Renal pelvis (tissue), 4 donors: ENCODE data around the gene PP2D1. TPM values are rescaled to one million over a fixed set of nuclear protein-coding genes. Genes with fewer than 3 reads are reported as not detected.
"Not testable (repeated sequence)": the region's sequence is repeated elsewhere in the genome, so short reads cannot be mapped to it uniquely, and the experiment has no call there.

Experiments
- DNase-seq: peaks from one replicate; pipeline ENCODE4 v3.0.0-alpha.2; 2013
- polyA plus RNA-seq, 3 donors: library from polyadenylated mRNA; unstranded; fragments of 120-200 nt; gene quantifications; one replicate each; pipeline ENCODE4 v1.2.1, GENCODE V29; 2013; ENCODE audit not compliant: insufficient read length in 3 of 3

PP2D1 gene
- polyA plus RNA-seq, 3 donors: 0.36 to 0.99 (median 0.82) TPM

GRCh38 chr3:19988904-19989303 is 23.2 kb downstream of the PP2D1 start:
- DNase-seq: not testable (repeated sequence)

GRCh38 chr3:19972054-19972453 is 40.0 kb downstream of the PP2D1 start:
- no peak for DNase-seq

GRCh38 chr3:19970327-19970726 is 41.7 kb downstream of the PP2D1 start:
- no peak for DNase-seq

GRCh38 chr3:19967812-19968211 is 44.3 kb downstream of the PP2D1 start:
- no peak for DNase-seq

GRCh38 chr3:19967208-19967607 is 44.9 kb downstream of the PP2D1 start:
- DNase-seq: no peak

GRCh38 chr3:19961960-19962359 is 50.1 kb downstream of the PP2D1 start:
- no peak for DNase-seq

GRCh38 chr3:19960696-19961095 is 51.4 kb downstream of the PP2D1 start:
- DNase-seq: no peak

GRCh38 chr3:19959505-19959904 is 52.6 kb downstream of the PP2D1 start:
- DNase-seq: no peak

GRCh38 chr3:19957354-19957753 is 54.7 kb downstream of the PP2D1 start:
- DNase-seq: not testable (repeated sequence)

GRCh38 chr3:19954676-19955075 is 57.4 kb downstream of the PP2D1 start:
- no peak for DNase-seq

GRCh38 chr3:19950316-19950715 is 61.7 kb downstream of the PP2D1 start:
- DNase-seq: no peak

- no peak for DNase-seq
These were observed 63.9 kb downstream of the PP2D1 start for GRCh38 chr3:19948226-19948591.

- DNase-seq: peak; percentile 47
These were observed 64.4 kb downstream of the PP2D1 start for GRCh38 chr3:19947549-19948225.

- DNase-seq: peak; percentile 98
These were observed 65.1 kb downstream of the PP2D1 start, which contains the start of gene RAB5A for GRCh38 chr3:19946832-19947548. Gene RAB5A, plus strand, starts transcription at chr3:19947097. Its CDS starts 3,802 bp downstream, at chr3:19950899.

GRCh38 chr3:19945969-19946831 is 65.9 kb downstream of the PP2D1 start:
- DNase-seq: no peak

GRCh38 chr3:19945534-19945933 is 66.5 kb downstream of the PP2D1 start:
- no peak for DNase-seq

- DNase-seq: no peak
These were observed 71.4 kb downstream of the PP2D1 start for GRCh38 chr3:19940643-19941042.

- DNase-seq: no peak
These were observed 73.8 kb downstream of the PP2D1 start for GRCh38 chr3:19938295-19938627.

- DNase-seq: no peak
These were observed 74.4 kb downstream of the PP2D1 start for GRCh38 chr3:19937459-19938294.
